Hepatocyte (in vitro differentiated cells): ENCODE data around the gene DHRS13. TPM values are rescaled to one million over a fixed set of nuclear protein-coding genes. Genes with fewer than 3 reads are reported as not detected.
A peak's percentile ranks its signal among the peaks of the same experiment; 100 is the strongest.

Experiments
- DNase-seq: peaks from one replicate; pipeline ENCODE4 v3.0.0-alpha.2; 2016; ENCODE audit warnings: low spot score
- H2AFZ ChIP-seq: fragments of 200-600 bp; sonication (generic); 2 replicates; pipeline ENCODE4 v1.6.0; 2016; ENCODE audit warnings: antibody characterized with exemption, mild to moderate bottlenecking
- H3K27ac ChIP-seq: fragments of 200-600 bp; sonication (generic); 2 replicates; pipeline ENCODE4 v1.5.1; 2016; ENCODE audit warnings: mild to moderate bottlenecking
- H3K27me3 ChIP-seq: fragments of 200-600 bp; sonication (generic); 2 replicates; pipeline ENCODE4 v1.6.1; 2016
- H3K36me3 ChIP-seq: fragments of 200-600 bp; sonication (generic); replicated peaks from 2 replicates; pipeline ENCODE4 v1.5.1; 2016; ENCODE audit warnings: low read depth; ENCODE audit not compliant: insufficient read depth
- H3K4me1 ChIP-seq: fragments of 200-600 bp; sonication (generic); 2 replicates; pipeline ENCODE4 v1.5.1; 2016; ENCODE audit warnings: mild to moderate bottlenecking, moderate library complexity; ENCODE audit not compliant: insufficient read depth
- H3K4me2 ChIP-seq: fragments of 200-600 bp; sonication (generic); 2 replicates; pipeline ENCODE4 v1.6.0; 2016
- H3K4me3 ChIP-seq: fragments of 200-600 bp; sonication (generic); 2 replicates; pipeline ENCODE4 v1.5.1; 2016; ENCODE audit warnings: mild to moderate bottlenecking
- H3K79me2 ChIP-seq: fragments of 200-600 bp; sonication (generic); 2 replicates; pipeline ENCODE4 v1.6.0; 2017; ENCODE audit warnings: mild to moderate bottlenecking
- H3K9me2 ChIP-seq: fragments of 200-600 bp; sonication (generic); replicated peaks from 2 replicates; pipeline ENCODE4 v1.6.0; 2017; ENCODE audit warnings: mild to moderate bottlenecking; ENCODE audit not compliant: insufficient read depth
- H3K9me3 ChIP-seq: fragments of 200-600 bp; sonication (generic); 2 replicates; pipeline ENCODE4 v1.5.1; 2016; ENCODE audit warnings: low read depth, mild to moderate bottlenecking
- H4K20me1 ChIP-seq: fragments of 200-600 bp; sonication (generic); 2 replicates; pipeline ENCODE4 v1.6.0; 2016; ENCODE audit warnings: mild to moderate bottlenecking; ENCODE audit not compliant: insufficient read depth, poor library complexity, severe bottlenecking
- EZH2 ChIP-seq: fragments of 200-600 bp; sonication (generic); IDR thresholded peaks from 2 replicates; pipeline ENCODE4 v1.6.1; 2016; ENCODE audit warnings: antibody characterized with exemption, mild to moderate bottlenecking, borderline replicate concordance
- EZH2phosphoT487 ChIP-seq: fragments of 200-600 bp; sonication (generic); IDR thresholded peaks from one replicate; pipeline ENCODE4 v1.6.1; 2018; ENCODE audit warnings: antibody characterized with exemption, mild to moderate bottlenecking, low read depth, moderate library complexity; ENCODE audit not compliant: unreplicated experiment, severe bottlenecking
- WGBS: methylation state at CpG from one replicate; pipeline ENCODE4 v1.1.6; 2016; ENCODE audit warnings: low lambda C conversion rate; ENCODE audit errors: missing lambda C conversion rate; 5-methylcytosine and 5-hydroxymethylcytosine counted together
- polyA plus RNA-seq: library from polyadenylated mRNA; unstranded; fragments of >200 nt; fragmentation: Nextera tagmentation; extraction: Ambion mirVana; gene quantifications from 2 replicates; pipeline ENCODE4 v1.2.1, GENCODE V29; 2016
- total RNA-seq: library from RNA; depleted of rRNA; stranded (reverse); fragments of >200 nt; gene quantifications from 2 replicates; pipeline ENCODE4 v1.2.3, GENCODE V29; 2014
- TF ChIP-seq, protein P1 (sequence below): fragments of 200-600 bp; sonication (generic); IDR thresholded peaks from 2 replicates; pipeline ENCODE4 v1.5.1; 2016; ENCODE audit warnings: antibody characterized with exemption, mild to moderate bottlenecking; ENCODE audit not compliant: poor library complexity

Gene DHRS13, protein sequence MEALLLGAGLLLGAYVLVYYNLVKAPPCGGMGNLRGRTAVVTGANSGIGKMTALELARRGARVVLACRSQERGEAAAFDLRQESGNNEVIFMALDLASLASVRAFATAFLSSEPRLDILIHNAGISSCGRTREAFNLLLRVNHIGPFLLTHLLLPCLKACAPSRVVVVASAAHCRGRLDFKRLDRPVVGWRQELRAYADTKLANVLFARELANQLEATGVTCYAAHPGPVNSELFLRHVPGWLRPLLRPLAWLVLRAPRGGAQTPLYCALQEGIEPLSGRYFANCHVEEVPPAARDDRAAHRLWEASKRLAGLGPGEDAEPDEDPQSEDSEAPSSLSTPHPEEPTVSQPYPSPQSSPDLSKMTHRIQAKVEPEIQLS
- total RNA-seq (14.9 and 22.4 TPM in 2 replicates), polyA plus RNA-seq (10.8 and 15.4 TPM in 2 replicates)

DNA sequence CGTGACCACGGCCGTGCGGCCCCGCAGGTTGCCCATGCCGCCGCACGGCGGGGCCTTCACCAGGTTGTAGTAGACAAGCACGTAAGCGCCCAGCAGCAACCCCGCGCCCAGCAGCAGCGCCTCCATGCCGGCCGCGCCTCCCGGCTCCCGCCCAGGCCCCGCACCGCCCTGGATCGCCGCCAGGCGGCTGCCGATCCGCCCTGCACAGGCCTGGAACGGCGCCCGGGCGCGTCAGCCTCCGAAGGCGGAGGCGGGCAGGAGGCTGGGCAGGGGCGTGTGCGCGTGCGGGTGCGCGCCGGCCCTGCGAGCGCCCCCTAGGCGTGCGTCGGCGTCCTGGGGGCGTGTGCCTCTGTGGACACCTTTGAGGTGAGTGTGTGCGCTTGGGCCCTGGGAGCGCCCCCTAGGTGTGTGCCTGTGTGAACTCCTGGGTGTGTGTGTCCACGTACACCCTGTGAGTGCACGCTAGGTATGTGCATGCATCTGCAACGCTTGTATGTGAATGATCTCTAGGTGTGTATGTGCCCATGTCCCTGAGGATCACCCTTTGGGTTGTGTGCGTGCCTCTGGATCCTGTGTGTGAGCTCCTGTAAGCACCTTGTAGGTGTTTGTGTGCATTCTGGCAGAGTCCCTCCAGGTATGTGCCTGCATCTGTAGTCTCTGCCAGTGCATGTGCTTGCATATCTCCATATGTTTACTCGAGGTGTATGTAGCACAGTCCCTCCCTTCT lies at the start of gene DHRS13:
Gene DHRS13 (minus strand): TSS at position 261 of the 727 bp plus-strand sequence. CDS start 135 bp downstream, at position 126.
- H3K4me3 ChIP-seq: peak within 1 kb of the TSS; percentile 94
- WGBS: 2% methylated on average over 50 of the region's 55 CpGs
- peaks cover 3% of the 10 kb centered on the region for H3K4me1 ChIP-seq
- TF ChIP-seq, protein P1, sequence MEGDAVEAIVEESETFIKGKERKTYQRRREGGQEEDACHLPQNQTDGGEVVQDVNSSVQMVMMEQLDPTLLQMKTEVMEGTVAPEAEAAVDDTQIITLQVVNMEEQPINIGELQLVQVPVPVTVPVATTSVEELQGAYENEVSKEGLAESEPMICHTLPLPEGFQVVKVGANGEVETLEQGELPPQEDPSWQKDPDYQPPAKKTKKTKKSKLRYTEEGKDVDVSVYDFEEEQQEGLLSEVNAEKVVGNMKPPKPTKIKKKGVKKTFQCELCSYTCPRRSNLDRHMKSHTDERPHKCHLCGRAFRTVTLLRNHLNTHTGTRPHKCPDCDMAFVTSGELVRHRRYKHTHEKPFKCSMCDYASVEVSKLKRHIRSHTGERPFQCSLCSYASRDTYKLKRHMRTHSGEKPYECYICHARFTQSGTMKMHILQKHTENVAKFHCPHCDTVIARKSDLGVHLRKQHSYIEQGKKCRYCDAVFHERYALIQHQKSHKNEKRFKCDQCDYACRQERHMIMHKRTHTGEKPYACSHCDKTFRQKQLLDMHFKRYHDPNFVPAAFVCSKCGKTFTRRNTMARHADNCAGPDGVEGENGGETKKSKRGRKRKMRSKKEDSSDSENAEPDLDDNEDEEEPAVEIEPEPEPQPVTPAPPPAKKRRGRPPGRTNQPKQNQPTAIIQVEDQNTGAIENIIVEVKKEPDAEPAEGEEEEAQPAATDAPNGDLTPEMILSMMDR: peak; percentile 88
- no peak for TF ChIP-seq EZH2
- peak; percentile 98 for DNase-seq
- H3K27me3 ChIP-seq: no peaks in the 10 kb centered on the region
- H3K9me3 ChIP-seq: no peaks in the 10 kb centered on the region
- peak within 1 kb of the TSS; percentile 84 for H2AFZ ChIP-seq
- peak within 1 kb of the TSS; percentile 90 for H3K27ac ChIP-seq
- no peaks in the 10 kb centered on the region for H3K9me2 ChIP-seq
- no peaks in the 10 kb centered on the region for H4K20me1 ChIP-seq
- no peaks in the 10 kb centered on the region for H3K36me3 ChIP-seq
- H3K4me2 ChIP-seq: peak within 1 kb of the TSS; percentile 94
- H3K79me2 ChIP-seq: peaks cover 34% of the 10 kb centered on the region

DNA sequence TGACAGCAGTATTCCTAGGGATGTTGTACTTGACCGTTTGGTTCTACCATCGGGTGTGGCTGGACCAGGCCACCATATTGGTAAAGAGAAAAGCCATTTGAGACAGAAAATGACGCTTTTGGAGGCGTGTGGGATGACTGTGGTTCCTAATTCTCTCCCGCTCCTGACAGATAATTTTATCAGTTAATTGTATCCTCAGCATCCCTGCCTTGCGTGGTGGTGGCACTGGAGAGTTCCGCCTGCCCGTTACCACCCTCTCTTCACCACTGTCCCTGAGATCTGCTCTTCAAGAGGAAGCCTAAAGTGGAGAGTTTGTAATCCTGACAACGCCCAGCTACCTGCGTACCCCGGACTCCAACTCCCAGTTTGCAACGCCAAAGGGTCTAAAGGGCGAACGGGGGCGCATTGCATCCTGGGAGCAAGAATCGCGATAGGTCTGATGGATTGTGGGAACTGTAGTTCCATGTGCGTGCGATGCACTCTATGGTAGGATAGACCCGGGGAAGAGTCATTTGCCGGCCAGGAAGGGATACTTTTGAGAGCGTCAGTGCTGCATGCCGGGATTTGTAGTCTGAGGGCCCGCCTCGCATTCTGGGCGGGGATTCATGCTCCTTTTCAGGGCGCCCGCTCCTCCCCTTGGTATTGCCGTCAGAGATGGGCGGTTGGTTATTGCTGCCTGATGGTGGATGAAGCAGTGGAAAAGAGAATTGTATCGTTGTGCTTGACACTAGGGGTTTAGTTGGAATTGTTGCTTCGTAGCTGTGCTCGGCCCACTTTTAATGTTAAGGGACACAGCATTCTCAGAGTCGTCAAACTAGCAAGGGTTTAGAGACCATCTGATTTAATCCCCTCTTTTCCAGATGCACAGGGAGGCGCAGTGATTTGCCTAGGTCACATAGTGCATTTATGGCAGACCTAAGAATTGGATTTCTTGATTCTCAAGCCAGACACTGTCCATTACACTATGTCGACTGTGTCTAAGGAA lies 49.4 kb upstream of the DHRS13 start:
- Histone ChIP-seq H3K36me3 (no peaks in the 10 kb centered on the region), H2AFZ (peak overlapping the region; percentile 33), H3K4me1 (peaks cover 12% of the 10 kb centered on the region), H3K79me2 (peaks cover 38% of the 10 kb centered on the region), H3K27ac (peak overlapping the region; percentile 94), H3K9me3 (no peaks in the 10 kb centered on the region), H3K9me2 (no peaks in the 10 kb centered on the region), H3K4me2 (peak overlapping the region; percentile 77), H4K20me1 (peaks cover 10% of the 10 kb centered on the region), H3K27me3 (no peaks in the 10 kb centered on the region), H3K4me3 (peak overlapping the region; percentile 28)
- peak; percentile 99 for DNase-seq
- 8% methylated on average over 36 of the region's 36 CpGs for WGBS
- TF ChIP-seq EZH2: no peak
- TF ChIP-seq EZH2phosphoT487: no peak
- TF ChIP-seq, protein P1: no peak

DNA sequence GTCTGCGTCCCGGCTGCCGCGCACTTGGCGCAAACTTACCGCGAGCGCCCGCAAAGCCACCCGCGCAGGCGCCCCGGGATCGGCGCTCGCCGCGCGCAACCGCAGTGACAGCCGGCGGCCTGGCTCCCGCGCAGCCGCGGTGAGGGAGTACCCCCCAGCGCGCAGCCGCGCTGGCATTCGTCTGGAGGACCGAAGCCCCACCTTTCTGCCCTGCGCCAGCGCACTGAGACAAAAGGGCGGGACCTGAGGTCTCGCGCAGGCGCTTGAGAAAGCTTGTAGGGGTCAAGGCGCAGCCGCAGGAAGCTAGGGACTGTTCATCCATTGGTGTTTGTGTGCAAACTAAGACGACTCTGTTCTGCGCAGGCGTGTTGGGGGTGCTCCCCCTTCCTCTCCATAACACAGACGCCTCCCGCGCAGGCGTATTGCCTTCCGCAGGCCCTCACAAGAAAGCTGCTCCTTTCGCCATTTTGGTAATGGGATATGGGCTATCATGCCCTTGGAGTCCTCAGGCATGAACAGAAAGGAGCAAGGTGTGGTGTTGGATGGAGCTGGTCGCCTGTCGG lies 48.6 kb upstream of the DHRS13 start, which contains the start of gene PHF12:
Gene PHF12 (minus strand): TSS at position 91 of the 563 bp plus-strand sequence. CDS start 558 bp downstream, outside the sequence.
- Histone ChIP-seq H3K4me2 (peak within 1 kb of the TSS; percentile 92), H3K9me2 (no peaks in the 10 kb centered on the region), H3K4me3 (peak within 1 kb of the TSS; percentile 92), H3K9me3 (no peaks in the 10 kb centered on the region), H4K20me1 (peaks cover 18% of the 10 kb centered on the region), H2AFZ (peak within 1 kb of the TSS; percentile 26), H3K27ac (peak within 1 kb of the TSS; percentile 94), H3K4me1 (peaks cover 17% of the 10 kb centered on the region), H3K27me3 (no peaks in the 10 kb centered on the region), H3K36me3 (no peaks in the 10 kb centered on the region), H3K79me2 (peaks cover 45% of the 10 kb centered on the region)
- peak; percentile 100 for DNase-seq
- WGBS: 1% methylated on average over 38 of the region's 51 CpGs
- no peak for TF ChIP-seq EZH2
- TF ChIP-seq, protein P1: no peak
- no peak for TF ChIP-seq EZH2phosphoT487
